ENCODE measurements around the gene DIP2B.

Gene DIP2B

GRCh38 chr12:50562520-50563433 is 58.0 kb downstream of the DIP2B start:
- TF ChIP-seq CTCF (IDR thresholded peaks at IDR 0.05; ENCODE audit: extremely low read depth, missing control alignments): no peak
- no peak for DNase-seq (ENCODE audit: low spot score)

- no peak for TF ChIP-seq CTCF (IDR thresholded peaks at IDR 0.05; ENCODE audit: extremely low read depth, missing control alignments)
- no peak for DNase-seq (ENCODE audit: low spot score)
Observed at GRCh38 chr12:50563434-50563787, 58.6 kb downstream of the DIP2B start.

- no peak for DNase-seq (ENCODE audit: low spot score)
- TF ChIP-seq CTCF (IDR thresholded peaks at IDR 0.05; ENCODE audit: extremely low read depth, missing control alignments): no peak
Observed at GRCh38 chr12:50564237-50564947, 59.6 kb downstream of the DIP2B start.

GRCh38 chr12:50564948-50565297 is 60.1 kb downstream of the DIP2B start:
- no peak for TF ChIP-seq CTCF (IDR thresholded peaks at IDR 0.05; ENCODE audit: extremely low read depth, missing control alignments)
- no peak for DNase-seq (ENCODE audit: low spot score)

- no peak for TF ChIP-seq CTCF (IDR thresholded peaks at IDR 0.05; ENCODE audit: extremely low read depth, missing control alignments)
- DNase-seq (ENCODE audit: low spot score): no peak
Observed at GRCh38 chr12:50566066-50566465, 61.3 kb downstream of the DIP2B start.

GRCh38 chr12:50567926-50568325 is 63.1 kb downstream of the DIP2B start:
- no peak for TF ChIP-seq CTCF (IDR thresholded peaks at IDR 0.05; ENCODE audit: extremely low read depth, missing control alignments)
- no peak for DNase-seq (ENCODE audit: low spot score)

GRCh38 chr12:50568338-50569091 is 63.7 kb downstream of the DIP2B start:
- DNase-seq (ENCODE audit: low spot score): no peak
- TF ChIP-seq CTCF (IDR thresholded peaks at IDR 0.05; ENCODE audit: extremely low read depth, missing control alignments): no peak
